Middle frontal gyrus (tissue), 1 donor: ENCODE measurements around the gene FAH.
"Not testable (repeated sequence)": the region's sequence is repeated elsewhere in the genome, so short reads cannot be mapped to it uniquely, and the experiment has no call there.

ENCODE experiments used
- DNase-seq: peaks from one replicate; pipeline ENCODE4 v3.0.0-alpha.2; 2015; ENCODE audit warnings: low spot score; ENCODE audit errors: extremely low spot score

FAH gene

GRCh38 chr15:80152896-80153876 is at the start of gene FAH:
Gene FAH, plus strand, starts transcription at chr15:80152999. Its CDS starts 56 bp downstream, at chr15:80153055.
- DNase-seq: no peak

- no peak for DNase-seq
Measured at GRCh38 chr15:80105193-80105592, 47.6 kb upstream of the FAH start.

- DNase-seq: no peak
Measured at GRCh38 chr15:80105595-80105994, 47.2 kb upstream of the FAH start.

GRCh38 chr15:80106051-80106450 is 46.7 kb upstream of the FAH start:
- DNase-seq: no peak

- no peak for DNase-seq
Measured at GRCh38 chr15:80107204-80107603, 45.6 kb upstream of the FAH start.

GRCh38 chr15:80107774-80108173 is 45.0 kb upstream of the FAH start:
- no peak for DNase-seq

- no peak for DNase-seq
Measured at GRCh38 chr15:80109388-80109787, 43.4 kb upstream of the FAH start.

GRCh38 chr15:80110920-80111319 is 41.9 kb upstream of the FAH start:
- DNase-seq: no peak

- DNase-seq: no peak
Measured at GRCh38 chr15:80114114-80114513, 38.7 kb upstream of the FAH start.

- DNase-seq: no peak
Measured at GRCh38 chr15:80115021-80115420, 37.8 kb upstream of the FAH start.

GRCh38 chr15:80118956-80119355 is 33.8 kb upstream of the FAH start:
- no peak for DNase-seq

GRCh38 chr15:80120636-80121035 is 32.2 kb upstream of the FAH start:
- DNase-seq: no peak

GRCh38 chr15:80121546-80121945 is 31.3 kb upstream of the FAH start:
- no peak for DNase-seq

- no peak for DNase-seq
Measured at GRCh38 chr15:80123034-80123433, 29.8 kb upstream of the FAH start.

- not testable (repeated sequence) for DNase-seq
Measured at GRCh38 chr15:80127253-80127652, 25.5 kb upstream of the FAH start.

- DNase-seq: no peak
Measured at GRCh38 chr15:80127911-80128310, 24.9 kb upstream of the FAH start.

- no peak for DNase-seq
Measured at GRCh38 chr15:80132382-80132781, 20.4 kb upstream of the FAH start.

- no peak for DNase-seq
Measured at GRCh38 chr15:80136854-80137253, 15.9 kb upstream of the FAH start.

GRCh38 chr15:80138961-80139360 is 13.8 kb upstream of the FAH start:
- no peak for DNase-seq

- DNase-seq: no peak
Measured at GRCh38 chr15:80140909-80141308, 11.9 kb upstream of the FAH start.

- DNase-seq: no peak
Measured at GRCh38 chr15:80141916-80142598, 10.7 kb upstream of the FAH start.

GRCh38 chr15:80142646-80143045 is 10.2 kb upstream of the FAH start:
- no peak for DNase-seq
